DND-41 (cell line): ENCODE results near the gene GYG1.

Experiments used
- ATAC-seq: fragments of 200-7000 bp; cut with Tn5 transposase; 3 replicates; pipeline ENCODE4 v1.9.1; 2021; ENCODE audit warnings: low read depth; ENCODE audit not compliant: insufficient read depth
- DNase-seq: peaks from one replicate; pipeline ENCODE4 v3.0.0-alpha.2; 2020
- H2AFZ ChIP-seq: 2 replicates; pipeline ENCODE4 v1.6.0; 2012; ENCODE audit warnings: low read depth, low read length
- H3K27ac ChIP-seq: 2 replicates; pipeline ENCODE4 v1.5.1; 2012; ENCODE audit warnings: low read length, inconsistent platforms
- H3K27me3 ChIP-seq: fragments of 200-600 bp; sonication (generic); 2 replicates; pipeline ENCODE4 v1.6.0; 2012; ENCODE audit warnings: low read length, mild to moderate bottlenecking, inconsistent platforms; ENCODE audit not compliant: insufficient read depth, poor library complexity
- H3K36me3 ChIP-seq: 2 replicates; pipeline ENCODE4 v1.5.1; 2012; ENCODE audit warnings: low read length, inconsistent platforms; ENCODE audit not compliant: insufficient read depth
- H3K4me1 ChIP-seq: 2 replicates; pipeline ENCODE4 v1.5.1; 2012; ENCODE audit warnings: mild to moderate bottlenecking, low read length; ENCODE audit not compliant: insufficient read depth
- H3K4me2 ChIP-seq: 2 replicates; pipeline ENCODE4 v1.6.0; 2012; ENCODE audit warnings: mild to moderate bottlenecking, moderate library complexity, low read length, inconsistent platforms; ENCODE audit not compliant: insufficient read depth
- H3K4me3 ChIP-seq, 2 experiments: fragments of 200-600 bp in 1 of 2; shearing (Covaris generic) in 1 of 2; 2 replicates each; pipeline ENCODE4 v1.5.1; 2012 to 2016; ENCODE audit warnings: inconsistent platforms in 2 of 2, low read length in 2 of 2, mild to moderate bottlenecking in 2 of 2, low read depth in 1 of 2, moderate library complexity in 1 of 2
- H3K79me2 ChIP-seq: 2 replicates; pipeline ENCODE4 v1.6.0; 2012; ENCODE audit warnings: low read length, inconsistent platforms; ENCODE audit not compliant: insufficient read depth
- H3K9ac ChIP-seq: 2 replicates; pipeline ENCODE4 v1.6.0; 2012; ENCODE audit warnings: low read depth, mild to moderate bottlenecking, inconsistent platforms, low read length, moderate library complexity
- H3K9me3 ChIP-seq: 2 replicates; pipeline ENCODE4 v1.5.1; 2012; ENCODE audit warnings: low read length, moderate library complexity, mild to moderate bottlenecking, inconsistent platforms; ENCODE audit not compliant: insufficient read depth, severe bottlenecking
- H4K20me1 ChIP-seq: 2 replicates; pipeline ENCODE4 v1.6.0; 2012; ENCODE audit warnings: low read length; ENCODE audit not compliant: insufficient read depth
- CTCF ChIP-seq: IDR thresholded peaks from 2 replicates; pipeline ENCODE4 v1.5.1; 2012; ENCODE audit warnings: borderline replicate concordance, low read length, moderate library complexity, mild to moderate bottlenecking; ENCODE audit not compliant: poor library complexity, severe bottlenecking; ENCODE audit errors: extremely low read depth
- EZH2 ChIP-seq: IDR thresholded peaks from 3 replicates; pipeline ENCODE4 v1.6.1; 2012; ENCODE audit warnings: borderline replicate concordance, low read depth, mild to moderate bottlenecking, moderate library complexity, low read length, inconsistent platforms; ENCODE audit not compliant: severe bottlenecking

Gene GYG1

DNA sequence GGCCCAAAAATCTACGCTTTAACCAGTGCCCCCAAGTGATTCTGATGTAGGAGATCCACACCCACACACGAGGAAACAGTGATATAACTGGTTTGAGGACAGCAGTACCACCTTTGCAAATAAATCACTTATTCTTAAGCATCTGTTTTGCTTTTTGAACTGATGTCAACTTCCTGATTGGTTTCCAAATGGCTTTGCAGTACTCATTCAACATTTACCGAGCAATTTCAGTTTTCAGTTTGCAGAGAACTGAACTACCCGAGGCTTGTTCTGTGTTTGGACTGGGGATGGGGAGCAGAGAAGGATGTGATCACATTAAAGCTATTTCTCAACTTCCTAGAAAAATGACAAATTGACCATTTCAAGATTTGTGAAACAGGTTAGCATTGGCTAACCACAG, 1.1 kb upstream of the GYG1 start:
- DNase-seq (no peak), ATAC-seq (no peak)
- Histone ChIP-seq H3K79me2 (no peaks in the 10 kb centered on the region), H2AFZ (peak overlapping the region; percentile 80; the same call in 1 of the 2 replicates), H3K4me1 (peaks cover 22% of the 10 kb centered on the region), H3K9ac (peak overlapping the region; percentile 62; the same call in 1 of the 2 replicates), H3K27me3 (no peaks in the 10 kb centered on the region), H3K9me3 (no peaks in the 10 kb centered on the region), H3K4me3 (peak overlapping the region in 1 of 2 experiments; percentile 73; a peak in 1 of 4 replicates), H3K4me2 (peak overlapping the region; percentile 81; the same call in 1 of the 2 replicates), H3K27ac (no peak overlapping the region), H3K36me3 (no peaks in the 10 kb centered on the region), H4K20me1 (no peaks in the 10 kb centered on the region)
- TF ChIP-seq EZH2 = no peak
- TF ChIP-seq CTCF = no peak

- DNase-seq (no peak), ATAC-seq (no peak)
- Histone ChIP-seq H3K9ac (peak overlapping the region; percentile 62), H3K9me3 (no peaks in the 10 kb centered on the region), H4K20me1 (no peaks in the 10 kb centered on the region), H2AFZ (no peak overlapping the region), H3K27me3 (no peaks in the 10 kb centered on the region), H3K4me3 (peak overlapping the region; percentile 32 to 73; a peak in 3 of 4 replicates), H3K79me2 (no peaks in the 10 kb centered on the region), H3K4me2 (peak overlapping the region; percentile 81), H3K36me3 (no peaks in the 10 kb centered on the region), H3K27ac (no peak overlapping the region), H3K4me1 (peaks cover 22% of the 10 kb centered on the region)
- no peak for TF ChIP-seq CTCF
- no peak for TF ChIP-seq EZH2
Measured at GRCh38 chr3:148992027-148992634, 791 bp downstream of the GYG1 start.

- Histone ChIP-seq H3K4me1 (peaks cover 22% of the 10 kb centered on the region), H3K9ac (no peak overlapping the region), H4K20me1 (no peaks in the 10 kb centered on the region), H3K36me3 (no peaks in the 10 kb centered on the region), H3K4me2 (0 out of 2 replicates have a peak overlapping the region, but pooled peaks have one; percentile 81), H3K27ac (no peak overlapping the region), H3K79me2 (no peaks in the 10 kb centered on the region), H3K4me3 (no peak overlapping the region), H3K9me3 (no peaks in the 10 kb centered on the region), H2AFZ (no peak overlapping the region), H3K27me3 (no peaks in the 10 kb centered on the region)
- ATAC-seq (no peak), DNase-seq (no peak)
- TF ChIP-seq CTCF (no peak), EZH2 (no peak)
Measured at GRCh38 chr3:148992635-148993255, 1.4 kb downstream of the GYG1 start.
